Activated CD8-positive, alpha-beta memory T cell treated with anti-CD3 and anti-CD28 coated beads, Interleukin-2, amount 50 U/mL, for 24 hours (primary cell): ENCODE measurements around the gene FNIP2.
"Not testable (repeated sequence)": the region's sequence is repeated elsewhere in the genome, so short reads cannot be mapped to it uniquely, and the experiment has no call there.

Experiments
- DNase-seq: peaks from one replicate; pipeline ENCODE4 v3.0.0-alpha.2; 2020; ENCODE audit errors: extremely low read depth

Gene FNIP2

GRCh38 chr4:158870626-158871334, 102.0 kb downstream of the FNIP2 start:
- no peak for DNase-seq

GRCh38 chr4:158871335-158871724, 102.5 kb downstream of the FNIP2 start:
- no peak for DNase-seq

GRCh38 chr4:158873795-158874401, 105.1 kb downstream of the FNIP2 start:
- DNase-seq: no peak

- DNase-seq: no peak
Observed at GRCh38 chr4:158875026-158875425, 106.2 kb downstream of the FNIP2 start.

GRCh38 chr4:158875455-158875854, 106.6 kb downstream of the FNIP2 start:
- no peak for DNase-seq

GRCh38 chr4:158877069-158877468, 108.2 kb downstream of the FNIP2 start:
- DNase-seq: no peak

GRCh38 chr4:158882142-158882541, 113.3 kb downstream of the FNIP2 start:
- not testable (repeated sequence) for DNase-seq

GRCh38 chr4:158884280-158884679, 115.5 kb downstream of the FNIP2 start:
- no peak for DNase-seq

GRCh38 chr4:158885564-158885963, 116.7 kb downstream of the FNIP2 start:
- no peak for DNase-seq

- no peak for DNase-seq
Observed at GRCh38 chr4:158890294-158890693, 121.5 kb downstream of the FNIP2 start.

- no peak for DNase-seq
Observed at GRCh38 chr4:158891256-158891655, 122.4 kb downstream of the FNIP2 start.

- no peak for DNase-seq
Observed at GRCh38 chr4:158894826-158895225, 126.0 kb downstream of the FNIP2 start.

- DNase-seq: no peak
Observed at GRCh38 chr4:158895797-158896576, 127.2 kb downstream of the FNIP2 start.

- not testable (repeated sequence) for DNase-seq
Observed at GRCh38 chr4:158896577-158897238, 127.9 kb downstream of the FNIP2 start.

- not testable (repeated sequence) for DNase-seq
Observed at GRCh38 chr4:158900408-158900807, 131.6 kb downstream of the FNIP2 start.

GRCh38 chr4:158902280-158903078, 133.7 kb downstream of the FNIP2 start:
- DNase-seq: not testable (repeated sequence)

- no peak for DNase-seq
Observed at GRCh38 chr4:158903079-158903456, 134.2 kb downstream of the FNIP2 start.

- DNase-seq: no peak
Observed at GRCh38 chr4:158903472-158904043, 134.7 kb downstream of the FNIP2 start.

- DNase-seq: no peak
Observed at GRCh38 chr4:158904815-158905214, 136.0 kb downstream of the FNIP2 start.

- no peak for DNase-seq
Observed at GRCh38 chr4:158906073-158906472, 137.2 kb downstream of the FNIP2 start.

GRCh38 chr4:158912390-158912789, 143.6 kb downstream of the FNIP2 start:
- DNase-seq: no peak
